Activated T-cell treated with anti-CD3 and anti-CD28 coated beads, Interleukin-2, amount 50 U/mL, for 4 hours (primary cell): ENCODE measurements around the gene SIGLEC5. TPM values are rescaled to one million over a fixed set of nuclear protein-coding genes. Genes with fewer than 3 reads are reported as not detected.
A peak's percentile ranks its signal among the peaks of the same experiment; 100 is the strongest.

Experiments
- ATAC-seq, 2 donors: fragments of 200-7000 bp; cut with Tn5 transposase; one replicate each; pipeline ENCODE4 v1.10.0; 2021
- DNase-seq: peaks from one replicate; pipeline ENCODE4 v3.0.0-alpha.2; 2020
- H3K27me3 Mint-ChIP-seq: one replicate; pipeline ENCODE4 v1.8.0; 2021; ENCODE audit warnings: low read depth, mixed read lengths
- H3K36me3 Mint-ChIP-seq: one replicate; pipeline ENCODE4 v1.8.0; 2022; ENCODE audit warnings: mixed read lengths; ENCODE audit not compliant: insufficient read depth
- H3K4me1 Mint-ChIP-seq: one replicate; pipeline ENCODE4 v1.8.0; 2021; ENCODE audit warnings: low read depth, mixed read lengths
- H3K4me3 Mint-ChIP-seq: one replicate; pipeline ENCODE4 v1.8.0; 2021; ENCODE audit warnings: mild to moderate bottlenecking, moderate library complexity, mixed read lengths
- H3K9me3 Mint-ChIP-seq: one replicate; pipeline ENCODE4 v1.8.0; 2021; ENCODE audit warnings: mixed read lengths
- total RNA-seq, 3 donors: library from RNA; stranded (reverse); gene quantifications; one replicate each; pipeline ENCODE4 v1.2.1, GENCODE V29; 2021

SIGLEC5 gene
- total RNA-seq, 3 donors from 2014 or later = 0.11 TPM; not detected in 2

DNA sequence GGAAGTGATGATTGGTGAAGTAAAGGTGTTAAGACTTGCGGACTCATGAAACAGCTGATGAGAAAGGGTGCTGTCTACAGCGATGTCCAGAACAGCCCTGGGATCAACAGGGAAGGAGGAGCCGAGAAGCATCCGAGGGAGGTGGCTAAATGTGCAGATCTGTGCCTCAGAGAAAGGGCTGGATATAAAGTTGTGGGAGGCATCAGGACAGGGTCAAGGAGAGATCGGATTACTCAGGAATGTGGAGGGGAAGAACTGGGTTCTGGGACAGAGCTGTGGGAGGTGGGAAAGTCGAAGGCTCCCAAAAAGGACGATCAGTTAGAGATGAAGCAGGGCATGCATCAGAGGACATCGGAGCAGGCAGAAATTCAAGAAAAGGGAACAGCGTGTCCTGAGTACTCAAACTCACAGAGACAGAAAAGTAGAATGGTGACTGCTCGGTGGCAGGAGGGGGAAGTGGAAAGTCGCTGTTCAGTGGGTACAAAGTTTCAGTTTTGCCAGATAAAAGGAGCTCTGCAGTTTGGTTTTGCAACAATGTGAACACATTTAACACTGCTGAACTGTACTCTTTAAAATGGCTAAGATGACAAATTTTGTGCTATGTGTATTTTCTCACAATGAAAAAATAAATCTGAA lies 14.6 kb upstream of the SIGLEC5 start:
- Mint-ChIP-seq H3K4me1 (no peaks in the 10 kb centered on the region), H3K36me3 (no peaks in the 10 kb centered on the region), H3K27me3 (peaks cover 13% of the 10 kb centered on the region), H3K9me3 (no peaks in the 10 kb centered on the region), H3K4me3 (no peak overlapping the region)
- no peak for DNase-seq
- no peak for ATAC-seq

DNA sequence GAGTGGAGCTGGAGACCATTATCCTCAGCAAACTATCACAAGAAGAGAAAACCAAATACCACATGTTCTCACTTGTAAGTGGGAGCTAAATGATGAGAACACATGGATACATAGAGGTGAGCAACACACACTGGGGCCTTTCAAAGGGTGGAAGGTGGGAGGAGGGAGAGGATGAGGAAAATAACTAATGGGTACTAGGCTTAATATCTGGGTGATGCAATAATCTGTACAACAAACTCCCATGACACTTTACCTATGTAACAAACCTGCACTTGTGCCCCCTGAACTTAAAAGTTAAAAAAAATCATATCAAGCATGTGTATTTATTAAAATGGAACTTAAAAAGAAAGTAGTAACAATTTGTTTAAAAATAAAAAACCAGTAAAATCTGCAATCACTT lies 11.4 kb upstream of the SIGLEC5 start:
- ATAC-seq (no peak), DNase-seq (no peak)
- Mint-ChIP-seq H3K9me3 (no peaks in the 10 kb centered on the region), H3K27me3 (no peaks in the 10 kb centered on the region), H3K36me3 (no peaks in the 10 kb centered on the region), H3K4me1 (no peaks in the 10 kb centered on the region), H3K4me3 (no peak overlapping the region)

DNA sequence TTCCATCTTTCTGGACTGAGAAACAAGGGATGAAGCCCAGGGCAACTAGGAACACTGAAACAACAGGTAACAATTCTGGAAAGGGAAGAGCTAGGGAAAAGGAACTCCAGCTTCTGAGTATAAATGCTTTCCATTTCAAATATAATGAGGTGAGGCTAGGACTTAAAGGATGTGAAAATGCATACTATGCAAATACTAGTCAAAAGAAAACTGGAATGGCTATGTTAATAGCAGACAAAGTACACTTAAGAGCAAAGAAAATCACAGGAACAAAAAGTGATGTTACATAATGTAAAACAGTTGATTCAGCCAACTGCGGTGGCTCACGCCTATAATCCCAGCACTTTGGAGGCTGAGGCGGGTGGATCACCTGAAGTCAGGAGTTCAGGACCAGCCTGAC lies 10.2 kb upstream of the SIGLEC5 start:
- no peak overlapping the region for H3K4me3 Mint-ChIP-seq
- no peaks in the 10 kb centered on the region for H3K27me3 Mint-ChIP-seq
- no peaks in the 10 kb centered on the region for H3K9me3 Mint-ChIP-seq
- ATAC-seq (no peak), DNase-seq (no peak)
- H3K4me1 Mint-ChIP-seq = no peaks in the 10 kb centered on the region
- no peaks in the 10 kb centered on the region for H3K36me3 Mint-ChIP-seq

DNA sequence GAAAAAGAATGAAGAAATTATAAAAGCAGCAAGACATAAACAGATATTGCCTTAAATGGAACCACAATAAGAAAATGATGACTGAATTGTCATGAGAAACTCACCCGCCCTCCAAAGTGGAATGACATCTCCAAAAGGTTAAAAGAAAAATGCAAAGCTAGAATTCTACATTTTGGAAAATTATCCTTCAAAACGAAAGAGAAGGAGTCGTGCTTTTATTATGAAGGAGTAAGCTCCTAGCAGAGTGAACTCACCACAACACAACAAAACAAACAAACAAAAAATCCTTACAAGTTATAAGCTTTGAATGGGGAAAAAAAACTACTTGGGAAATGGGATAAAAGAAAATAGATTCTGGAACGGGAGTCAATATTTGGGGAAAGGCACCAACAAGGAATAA lies 9.7 kb upstream of the SIGLEC5 start:
- H3K27me3 Mint-ChIP-seq = no peaks in the 10 kb centered on the region
- no peaks in the 10 kb centered on the region for H3K9me3 Mint-ChIP-seq
- ATAC-seq = no peak
- DNase-seq = no peak
- no peak overlapping the region for H3K4me3 Mint-ChIP-seq
- no peaks in the 10 kb centered on the region for H3K36me3 Mint-ChIP-seq
- no peaks in the 10 kb centered on the region for H3K4me1 Mint-ChIP-seq

DNA sequence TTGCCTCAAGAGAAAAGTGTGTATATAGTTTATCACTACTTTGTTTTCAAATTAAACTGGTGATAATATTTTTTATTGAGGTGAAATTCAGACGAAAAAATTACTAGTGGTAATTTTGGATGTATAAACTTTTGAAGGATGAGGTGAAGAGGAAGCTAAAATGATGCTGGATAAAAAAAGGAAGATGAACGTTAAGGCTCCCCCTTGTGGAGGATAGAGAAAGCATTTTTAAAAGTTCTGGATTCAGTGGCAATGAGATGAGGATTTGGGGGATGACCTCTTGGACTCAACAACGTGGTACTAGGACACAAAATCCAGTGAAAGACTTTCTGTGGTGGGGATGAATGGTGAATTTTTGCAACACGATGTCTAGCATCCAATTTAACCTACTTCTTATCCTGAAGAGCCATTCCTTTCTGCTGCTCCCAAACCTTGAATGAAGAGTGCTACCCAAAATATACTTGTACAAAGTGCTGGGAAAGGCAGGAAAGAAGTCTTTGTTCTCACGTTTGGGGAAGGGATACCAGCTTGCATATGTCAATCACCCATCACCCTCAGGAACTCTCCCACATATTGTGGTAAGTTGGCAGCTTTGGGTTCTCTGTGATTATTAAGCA lies 7.3 kb upstream of the SIGLEC5 start:
- Mint-ChIP-seq H3K4me3 (no peak overlapping the region), H3K4me1 (no peaks in the 10 kb centered on the region), H3K9me3 (no peaks in the 10 kb centered on the region), H3K36me3 (no peaks in the 10 kb centered on the region), H3K27me3 (no peaks in the 10 kb centered on the region)
- ATAC-seq (no peak), DNase-seq (no peak)

DNA sequence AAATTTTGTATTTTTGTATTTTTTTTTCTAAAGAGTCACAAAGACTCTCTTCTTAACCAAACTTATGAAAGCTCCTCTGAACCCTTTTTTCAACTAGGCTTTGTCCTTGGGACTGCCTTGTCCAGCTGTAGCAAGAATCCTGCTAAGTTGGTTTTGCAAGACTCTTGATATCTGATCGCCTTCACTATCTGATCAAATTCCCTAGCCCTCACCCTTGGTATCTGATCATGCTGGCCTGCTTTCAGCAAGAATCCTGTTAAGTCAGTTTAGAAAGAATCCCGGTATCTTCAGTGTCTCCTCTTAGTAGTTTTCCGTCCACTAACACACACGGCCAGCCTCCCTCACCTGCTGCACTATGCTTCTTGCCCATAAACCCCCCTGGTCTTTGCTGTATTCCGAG lies 1.9 kb upstream of the SIGLEC5 start:
- Mint-ChIP-seq H3K4me1 (no peaks in the 10 kb centered on the region), H3K27me3 (peaks cover 3% of the 10 kb centered on the region), H3K9me3 (no peaks in the 10 kb centered on the region), H3K36me3 (no peaks in the 10 kb centered on the region), H3K4me3 (no peak overlapping the region)
- DNase-seq (no peak), ATAC-seq (no peak)

DNA sequence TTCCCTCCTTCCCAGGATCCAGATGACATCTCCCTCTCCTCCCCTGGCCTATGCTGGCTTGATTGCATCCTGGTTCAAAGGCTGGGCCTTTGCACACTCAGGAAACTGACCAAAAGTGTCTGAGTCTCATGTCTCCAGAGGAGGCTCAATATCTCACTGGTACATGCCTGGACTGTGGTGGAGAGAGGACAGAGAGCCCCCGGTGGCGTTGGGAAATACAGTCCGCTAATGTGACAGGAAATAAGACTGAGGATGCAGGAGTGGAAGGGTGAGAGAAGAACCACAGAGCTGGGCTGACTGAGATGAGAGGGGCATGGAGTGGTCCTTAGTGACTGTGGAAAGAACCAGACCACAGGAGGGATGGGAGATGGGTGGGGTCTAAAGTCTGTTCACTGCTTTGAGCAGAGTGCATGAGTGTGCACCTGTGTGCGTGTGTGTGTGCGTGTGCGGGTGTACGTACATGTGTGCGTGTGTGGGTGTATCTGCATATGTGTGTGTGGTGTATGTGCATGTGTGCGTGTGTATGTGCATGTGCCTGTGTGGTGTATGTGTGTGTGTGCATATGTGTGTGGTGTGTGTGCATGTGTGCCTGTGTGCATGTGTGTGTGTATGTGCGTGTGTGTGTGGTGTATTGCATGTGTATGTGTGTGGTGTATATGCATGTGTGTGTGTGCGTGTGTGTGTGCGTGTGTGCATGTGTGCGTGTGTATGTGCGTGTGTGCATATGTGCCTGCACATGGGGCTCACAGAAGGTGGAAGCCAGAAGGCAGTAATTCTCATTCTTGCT lies 1.9 kb downstream of the SIGLEC5 start:
- H3K9me3 Mint-ChIP-seq = no peaks in the 10 kb centered on the region

DNA sequence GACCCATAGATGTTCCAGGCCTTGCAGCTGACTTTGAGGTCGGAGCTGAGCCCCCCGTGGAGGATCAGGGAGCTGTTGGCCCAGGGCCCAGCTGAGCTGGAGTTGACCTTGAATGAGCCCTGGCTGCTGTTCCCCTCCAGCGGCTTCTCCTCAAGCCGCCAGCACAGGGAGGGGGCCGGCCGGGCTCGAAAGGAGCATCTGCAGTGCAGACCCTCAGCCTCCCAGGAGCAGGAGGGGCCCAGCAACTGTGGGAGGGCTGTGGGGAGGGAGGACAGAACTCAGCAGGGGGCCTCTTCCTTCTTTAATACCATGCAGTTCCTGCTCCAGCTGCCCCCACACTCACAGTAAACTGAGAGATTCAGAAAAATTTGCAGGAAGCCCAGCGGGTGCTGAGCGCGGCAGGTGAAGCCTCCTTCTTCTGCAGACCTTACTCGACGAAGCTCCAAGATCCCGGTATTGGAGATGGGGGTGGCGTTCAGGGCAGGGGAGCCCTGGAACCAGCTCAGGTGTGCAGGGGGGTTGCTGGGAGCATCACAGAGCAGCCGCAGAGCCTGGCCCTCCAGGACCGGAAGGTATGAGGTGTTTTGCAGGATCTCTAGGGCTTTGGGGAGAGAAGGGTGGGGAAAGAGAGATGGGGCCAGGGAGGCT lies 2.6 kb downstream of the SIGLEC5 start:
- DNase-seq (no peak), ATAC-seq (no peak)
- H3K4me3 Mint-ChIP-seq = no peak overlapping the region
- no peaks in the 10 kb centered on the region for H3K4me1 Mint-ChIP-seq
- H3K9me3 Mint-ChIP-seq = no peaks in the 10 kb centered on the region
- H3K27me3 Mint-ChIP-seq = peaks cover 15% of the 10 kb centered on the region
- no peaks in the 10 kb centered on the region for H3K36me3 Mint-ChIP-seq

More for the DNA sequence above, 1.9 kb downstream of the SIGLEC5 start:
- DNase-seq (no peak), ATAC-seq (no peak)
- no peaks in the 10 kb centered on the region for H3K36me3 Mint-ChIP-seq
- H3K4me1 Mint-ChIP-seq = no peaks in the 10 kb centered on the region
- peaks cover 15% of the 10 kb centered on the region for H3K27me3 Mint-ChIP-seq
- H3K4me3 Mint-ChIP-seq = no peak overlapping the region

DNA sequence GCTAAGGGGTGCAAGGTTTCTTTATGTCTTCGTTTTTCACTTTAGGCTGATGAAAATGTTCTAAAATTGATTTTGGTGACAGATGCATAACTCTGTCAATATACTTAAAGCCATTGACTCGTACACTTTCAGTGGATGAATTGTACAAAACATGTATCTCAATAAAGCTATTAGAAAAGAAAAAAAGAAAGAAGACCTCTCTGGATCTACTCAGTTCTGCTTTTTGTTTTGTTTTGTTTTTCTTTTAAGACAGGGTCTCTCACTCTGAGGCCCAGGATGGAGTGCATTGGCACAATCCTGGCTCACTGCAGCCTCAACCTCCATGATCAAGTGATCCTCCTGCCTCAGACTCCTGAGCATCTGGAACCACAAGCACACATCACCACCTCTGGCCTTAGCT lies 3.5 kb downstream of the SIGLEC5 start:
- Mint-ChIP-seq H3K4me1 (no peaks in the 10 kb centered on the region), H3K4me3 (no peak overlapping the region), H3K9me3 (no peaks in the 10 kb centered on the region), H3K27me3 (peaks cover 17% of the 10 kb centered on the region), H3K36me3 (no peaks in the 10 kb centered on the region)
- DNase-seq (no peak), ATAC-seq (no peak)

DNA sequence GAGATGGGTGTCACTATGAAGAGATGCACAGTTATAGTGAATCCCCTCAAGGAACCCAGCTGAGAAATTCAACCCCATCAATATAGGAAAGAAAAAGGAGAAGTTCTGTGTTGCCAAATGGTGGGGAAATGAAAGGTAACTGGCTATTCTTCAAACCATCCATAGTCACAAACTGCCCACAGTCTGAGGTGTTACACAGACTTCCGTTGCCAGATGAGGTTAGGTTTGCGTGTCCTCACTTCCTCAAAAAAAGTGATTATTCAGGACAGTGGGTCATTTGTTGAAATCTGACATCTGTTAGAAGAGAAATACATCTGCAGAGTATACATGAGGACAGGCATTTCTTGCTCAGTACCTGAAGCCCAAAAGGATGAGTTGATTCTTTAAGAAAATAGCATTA lies 9.0 kb downstream of the SIGLEC5 start:
- H3K36me3 Mint-ChIP-seq = no peaks in the 10 kb centered on the region
- H3K9me3 Mint-ChIP-seq = no peaks in the 10 kb centered on the region
- no peaks in the 10 kb centered on the region for H3K4me1 Mint-ChIP-seq
- H3K27me3 Mint-ChIP-seq = peaks cover 18% of the 10 kb centered on the region
- no peak overlapping the region for H3K4me3 Mint-ChIP-seq
- DNase-seq = no peak
- no peak for ATAC-seq

DNA sequence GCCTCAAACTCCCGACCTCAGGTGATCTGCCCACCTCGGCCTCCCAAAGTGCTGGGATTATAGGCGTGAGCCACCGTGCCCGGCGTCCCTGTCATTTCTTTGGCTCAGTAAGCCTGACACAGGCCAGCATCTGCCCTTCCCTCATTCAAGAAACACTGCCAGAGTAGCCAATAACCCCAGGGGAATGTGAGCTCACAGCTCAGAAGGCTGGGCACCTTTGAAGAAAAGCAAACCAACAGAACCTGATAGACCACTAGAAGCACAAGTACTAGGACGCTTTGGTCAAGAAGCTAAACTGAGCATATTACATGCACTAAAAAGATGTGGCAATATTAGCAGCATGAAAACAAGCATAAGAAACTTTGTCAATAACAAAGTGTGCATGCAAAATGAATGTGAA lies 14.2 kb downstream of the SIGLEC5 start:
- H3K27me3 Mint-ChIP-seq = peaks cover 46% of the 10 kb centered on the region
- no peaks in the 10 kb centered on the region for H3K4me1 Mint-ChIP-seq
- ATAC-seq (no peak), DNase-seq (no peak)
- H3K36me3 Mint-ChIP-seq = peaks cover 3% of the 10 kb centered on the region
- H3K4me3 Mint-ChIP-seq = no peak overlapping the region
- H3K9me3 Mint-ChIP-seq = peaks cover 15% of the 10 kb centered on the region

DNA sequence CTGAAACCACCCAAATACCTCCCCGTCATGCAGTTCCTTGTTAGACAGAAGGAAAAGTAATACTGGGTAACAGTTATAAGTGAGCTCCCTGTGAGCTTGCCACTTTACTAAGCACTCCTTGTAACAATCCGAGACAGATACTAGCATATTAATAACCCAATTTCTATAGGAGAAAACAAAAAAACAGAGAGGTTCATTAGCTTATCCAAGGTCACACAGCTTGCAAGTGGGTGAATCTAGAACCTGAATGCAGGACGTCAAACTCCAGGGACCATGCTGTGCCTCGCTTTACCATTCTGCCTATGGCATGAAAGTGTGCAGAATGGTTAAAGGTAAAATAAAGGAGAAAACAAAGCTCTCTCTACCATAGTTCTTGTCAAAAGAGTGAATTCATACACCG lies 15.4 kb downstream of the SIGLEC5 start:
- DNase-seq = no peak
- H3K4me3 Mint-ChIP-seq = no peak overlapping the region
- H3K4me1 Mint-ChIP-seq = no peaks in the 10 kb centered on the region
- peaks cover 3% of the 10 kb centered on the region for H3K36me3 Mint-ChIP-seq
- peaks cover 46% of the 10 kb centered on the region for H3K27me3 Mint-ChIP-seq
- peaks cover 15% of the 10 kb centered on the region for H3K9me3 Mint-ChIP-seq
- ATAC-seq = no peak

DNA sequence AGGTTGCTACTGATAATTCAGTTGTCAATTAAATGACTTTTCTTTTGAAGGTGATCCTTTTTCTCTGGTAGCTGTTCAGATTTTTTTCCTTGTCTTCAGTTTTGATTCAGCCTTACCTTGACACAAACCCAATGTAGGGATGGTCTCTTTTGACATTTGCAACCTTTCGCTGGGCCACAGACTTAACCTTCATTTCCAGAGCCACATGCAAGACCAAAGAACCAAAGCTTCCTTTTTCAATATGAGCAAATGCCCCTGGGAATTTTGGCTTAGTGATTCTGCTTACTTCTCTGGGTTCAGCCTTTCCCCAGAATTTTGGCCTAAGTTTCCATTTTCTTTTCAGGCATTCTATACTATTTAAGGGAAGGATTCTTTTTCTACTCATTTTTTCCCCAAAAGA lies 19.6 kb downstream of the SIGLEC5 start:
- peaks cover 3% of the 10 kb centered on the region for H3K36me3 Mint-ChIP-seq
- DNase-seq (no peak), ATAC-seq (no peak)
- peaks cover 15% of the 10 kb centered on the region for H3K9me3 Mint-ChIP-seq
- no peak overlapping the region for H3K4me3 Mint-ChIP-seq
- peaks cover 8% of the 10 kb centered on the region for H3K4me1 Mint-ChIP-seq
- peaks cover 39% of the 10 kb centered on the region for H3K27me3 Mint-ChIP-seq

DNA sequence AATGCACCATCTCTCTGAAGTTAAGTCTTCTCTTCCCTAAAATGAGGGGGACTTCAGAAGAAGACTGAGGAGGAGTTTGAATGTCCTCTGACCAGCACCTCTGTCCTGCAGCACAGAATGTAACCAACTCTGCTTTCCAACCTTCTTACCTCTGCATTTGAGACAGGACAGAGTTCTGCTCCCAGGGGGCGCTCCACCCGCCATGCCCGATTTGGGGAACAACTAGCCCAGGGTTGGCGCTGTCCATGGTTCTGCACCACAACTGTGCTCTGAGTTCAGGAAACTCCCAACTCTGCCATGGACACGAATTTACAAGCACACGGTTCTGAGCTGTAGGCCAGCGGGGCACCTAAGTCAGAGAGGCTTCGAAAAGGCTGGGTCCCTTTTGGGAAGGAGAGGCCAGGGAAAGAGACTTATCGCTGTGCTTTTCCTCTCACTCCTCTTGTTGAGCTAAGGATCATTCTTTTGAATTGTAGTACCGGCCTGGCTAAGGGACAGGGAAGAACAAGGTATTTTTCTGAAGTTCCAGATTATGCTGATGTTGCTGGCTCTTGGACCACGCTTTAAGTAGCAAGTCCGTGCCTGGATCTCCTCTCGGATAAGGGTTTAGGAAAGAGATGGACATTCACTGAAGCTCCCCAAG lies 22.2 kb downstream of the SIGLEC5 start:
- Mint-ChIP-seq H3K4me3 (no peak overlapping the region), H3K4me1 (peaks cover 8% of the 10 kb centered on the region), H3K27me3 (peaks cover 30% of the 10 kb centered on the region), H3K9me3 (peaks cover 17% of the 10 kb centered on the region), H3K36me3 (peaks cover 3% of the 10 kb centered on the region)
- DNase-seq = peak; percentile 41
- no peak for ATAC-seq
